Melanocyte of skin (primary cell): ENCODE results near the gene ITGB1. TPM values are rescaled to one million over a fixed set of nuclear protein-coding genes. Genes with fewer than 3 reads are reported as not detected.

ENCODE experiments used
- total RNA-seq, 2 donors: library from RNA; depleted of rRNA; stranded (reverse); fragments of >200 nt; gene quantifications; 2 replicates each; pipeline ENCODE4 v1.2.3, GENCODE V29; 2012

ITGB1 gene
- 100 to 1,000 TPM; 385 to 389 TPM for total RNA-seq

GRCh38 chr10:32958085-32959005 is at the start of gene ITGB1:
ITGB1 (minus strand) TSS chr10:32958230; CDS start chr10:32935558, 22,672 bp downstream.

